Thyroid gland (tissue), 4 donors: Measurements from ENCODE around the gene CLUH.

Source experiments
- CTCF ChIP-seq, 6 experiments: fragments of 200-600 bp in 3 of 6; fragments of 450-650 bp in 3 of 6; sonication (generic) in 3 of 6; IDR thresholded peaks; one replicate each; pipeline ENCODE4 v1.5.1; 2016 to 2019; ENCODE audit warnings: antibody characterized with exemption in 6 of 6, mild to moderate bottlenecking in 2 of 6, inconsistent platforms in 1 of 6, moderate library complexity in 1 of 6
- POLR2A ChIP-seq, 2 donors: fragments of 450-650 bp; IDR thresholded peaks; one replicate each; pipeline ENCODE4 v1.6.1; 2017; ENCODE audit warnings: antibody characterized with exemption in 2 of 2, mild to moderate bottlenecking in 2 of 2, moderate library complexity in 1 of 2

- TF ChIP-seq CTCF (IDR thresholded peaks at IDR 0.05) (no peak), POLR2A (IDR thresholded peaks at IDR 0.05) (no peak)
Observed at GRCh38 chr17:2703181-2703580, 8.4 kb downstream of the CLUH start.
